IMR-90 (cell line): ENCODE data around the gene USP33. TPM values are rescaled to one million over a fixed set of nuclear protein-coding genes. Genes with fewer than 3 reads are reported as not detected.

Experiments used
- ATAC-seq: fragments of 200-7000 bp; cut with Tn5 transposase; 2 replicates; pipeline ENCODE4 v1.9.1; 2020; ENCODE audit warnings: low read depth, mild to moderate bottlenecking, moderate library complexity
- BruUV-seq: library from RNA; stranded (reverse); fragments of 400-500 nt; replicated peaks from 2 replicates; lab custom pipeline; 2021; lab: Mats Ljungman, UMichigan
- CTCF ChIA-PET: fragments of 300-600 bp; formaldehyde crosslinking; extraction: SDS; loops from one replicate; lab custom pipeline; 2021; ENCODE audit warnings: antibody characterized with exemption; lab: Yijun Ruan, JAX
- POLR2A ChIA-PET: fragments of 300-600 bp; sonication (Branson Sonifier 250); formaldehyde crosslinking; loops from one replicate; lab custom pipeline; 2022; ENCODE audit warnings: antibody characterized with exemption; ENCODE audit not compliant: unreplicated experiment; lab: Charles Lee
- DNase-seq: peaks from one replicate; pipeline ENCODE4 v3.0.0; 2013
- H2AFZ ChIP-seq: replicated peaks from 2 replicates; pipeline ENCODE3; 2013; ENCODE audit warnings: low read length, mild to moderate bottlenecking; ENCODE audit not compliant: poor library complexity
- H2AK5ac ChIP-seq: 2 replicates; pipeline ENCODE4 v1.6.1; 2013; ENCODE audit warnings: low read depth, low read length, inconsistent platforms
- H2AK9ac ChIP-seq: replicated peaks from 2 replicates; pipeline ENCODE3; 2013; ENCODE audit warnings: mild to moderate bottlenecking, low read depth, low read length, moderate library complexity; ENCODE audit not compliant: poor library complexity
- H2BK120ac ChIP-seq: 2 replicates; pipeline ENCODE4 v1.6.1; 2013; ENCODE audit warnings: low read depth, low read length, inconsistent platforms
- H2BK15ac ChIP-seq: 3 replicates; pipeline ENCODE4 v1.6.1; 2013; ENCODE audit warnings: low read depth, low read length, inconsistent platforms
- H2BK20ac ChIP-seq: 2 replicates; pipeline ENCODE4 v1.6.1; 2013; ENCODE audit warnings: low read depth, mild to moderate bottlenecking, inconsistent platforms, low read length, moderate library complexity
- H2BK5ac ChIP-seq: 2 replicates; pipeline ENCODE4 v1.6.1; 2013; ENCODE audit warnings: mild to moderate bottlenecking, low read depth, low read length, inconsistent platforms; ENCODE audit not compliant: poor library complexity, severe bottlenecking
- H3K14ac ChIP-seq: replicated peaks from 2 replicates; pipeline ENCODE4 v1.6.1; 2013; ENCODE audit warnings: low read depth, low read length, inconsistent platforms
- H3K18ac ChIP-seq: 2 replicates; pipeline ENCODE4 v1.6.1; 2013; ENCODE audit warnings: low read depth, low read length, control low read depth
- H3K23ac ChIP-seq: 2 replicates; pipeline ENCODE4 v1.6.1; 2013; ENCODE audit warnings: low read depth, low read length, inconsistent platforms
- H3K27ac ChIP-seq: 2 replicates; pipeline ENCODE4 v1.5.1; 2013; ENCODE audit warnings: mild to moderate bottlenecking, control low read depth, low read length; ENCODE audit not compliant: insufficient read depth
- H3K27me3 ChIP-seq: 2 replicates; pipeline ENCODE4 v1.6.1; 2013; ENCODE audit warnings: low read length; ENCODE audit not compliant: control insufficient read depth, insufficient read depth
- H3K36me3 ChIP-seq: 2 replicates; pipeline ENCODE4 v1.6.1; 2013; ENCODE audit warnings: low read length, mixed read lengths; ENCODE audit not compliant: control insufficient read depth, insufficient read depth
- H3K4ac ChIP-seq: 2 replicates; pipeline ENCODE4 v1.6.1; 2013; ENCODE audit warnings: low read depth, low read length, inconsistent platforms
- H3K4me1 ChIP-seq: 2 replicates; pipeline ENCODE4 v1.6.1; 2013; ENCODE audit warnings: low read length, mixed read lengths; ENCODE audit not compliant: control insufficient read depth, insufficient read depth
- H3K4me2 ChIP-seq: 2 replicates; pipeline ENCODE4 v1.6.1; 2013; ENCODE audit warnings: low read depth, mild to moderate bottlenecking, control low read depth, low read length, moderate library complexity
- H3K4me3 ChIP-seq: 2 replicates; pipeline ENCODE4 v1.5.1; 2013; ENCODE audit warnings: low read depth, mild to moderate bottlenecking, control low read depth, low read length, moderate library complexity; ENCODE audit not compliant: insufficient read depth
- H3K56ac ChIP-seq: 2 replicates; pipeline ENCODE4 v1.6.1; 2013; ENCODE audit warnings: low read length, inconsistent platforms; ENCODE audit not compliant: insufficient read depth; ENCODE audit errors: extremely low read depth
- H3K79me1 ChIP-seq, 2 experiments: 2 replicates each; pipeline ENCODE4 v1.6.1; 2013; ENCODE audit warnings: low read length in 2 of 2, inconsistent platforms in 1 of 2, low read depth in 1 of 2
- H3K9ac ChIP-seq: 2 replicates; pipeline ENCODE4 v1.6.1; 2013; ENCODE audit warnings: low read depth, low read length, control low read depth
- H3K9me1 ChIP-seq: 2 replicates; pipeline ENCODE4 v1.6.1; 2013; ENCODE audit warnings: low read length, inconsistent platforms; ENCODE audit not compliant: insufficient read depth
- H3K9me3 ChIP-seq: 2 replicates; pipeline ENCODE4 v1.6.1; 2013; ENCODE audit warnings: low read length; ENCODE audit not compliant: control insufficient read depth, insufficient read depth
- H4K20me1 ChIP-seq: 2 replicates; pipeline ENCODE4 v1.6.1; 2013; ENCODE audit warnings: low read length, inconsistent platforms; ENCODE audit not compliant: insufficient read depth
- H4K5ac ChIP-seq: 2 replicates; pipeline ENCODE4 v1.6.1; 2013; ENCODE audit warnings: mild to moderate bottlenecking, low read depth, low read length, control low read depth
- H4K8ac ChIP-seq, 2 experiments: 2 replicates each; pipeline ENCODE4 v1.6.1; 2013; ENCODE audit warnings: low read depth in 2 of 2, low read length in 2 of 2, control low read depth in 1 of 2, inconsistent platforms in 1 of 2
- H4K91ac ChIP-seq: 2 replicates; pipeline ENCODE4 v1.6.1; 2013; ENCODE audit warnings: low read depth, low read length, inconsistent platforms; ENCODE audit not compliant: insufficient read depth
- CHD1 ChIP-seq: IDR thresholded peaks from 2 replicates; pipeline ENCODE4 v1.6.1; 2012; ENCODE audit warnings: low read depth, low read length, improper control_type of control experiment
- FOS ChIP-seq: fragments of 150-350 bp; IDR thresholded peaks from 2 replicates; pipeline ENCODE4 v1.6.1; 2016; ENCODE audit warnings: low read depth, low read length
- MAZ ChIP-seq: IDR thresholded peaks from 2 replicates; pipeline ENCODE4 v1.6.1; 2012; ENCODE audit warnings: low read depth, mild to moderate bottlenecking, low read length, improper control_type of control experiment, moderate library complexity, borderline replicate concordance
- NFE2L2 ChIP-seq: fragments of 150-350 bp; IDR thresholded peaks from 2 replicates; pipeline ENCODE4 v1.6.1; 2016; ENCODE audit warnings: low read depth, mild to moderate bottlenecking, low read length
- POLR2A ChIP-seq: IDR thresholded peaks from 2 replicates; pipeline ENCODE4 v1.6.1; 2012; ENCODE audit warnings: mild to moderate bottlenecking, low read depth, low read length
- RAD21 ChIP-seq: IDR thresholded peaks from 2 replicates; pipeline ENCODE4 v1.6.1; 2012; ENCODE audit warnings: low read length, improper control_type of control experiment
- RCOR1 ChIP-seq: IDR thresholded peaks from 2 replicates; pipeline ENCODE4 v1.6.1; 2012; ENCODE audit warnings: mild to moderate bottlenecking, low read length, improper control_type of control experiment; ENCODE audit not compliant: insufficient replicate concordance
- RFX5 ChIP-seq: IDR thresholded peaks from 2 replicates; pipeline ENCODE4 v1.8.0; 2012; ENCODE audit warnings: low read depth, mild to moderate bottlenecking, low read length, moderate library complexity
- SMC3 ChIP-seq: fragments of 150-350 bp; IDR thresholded peaks from 2 replicates; pipeline ENCODE4 v1.6.1; 2016; ENCODE audit warnings: low read depth, mild to moderate bottlenecking, antibody characterized with exemption, low read length, moderate library complexity
- WGBS, 2 experiments: methylation state at CpG; one replicate each; pipeline versions ENCODE4 v1.1.5 to v1.1.7; 2013; ENCODE audit warnings: missing lambda C conversion rate in 2 of 2; ENCODE audit not compliant: insufficient read length in 1 of 2; ENCODE audit errors: extremely low coverage in 2 of 2; 5-methylcytosine and 5-hydroxymethylcytosine counted together
- dilution Hi-C: fragments of 300-500 bp; cut with HindIII; formaldehyde crosslinking; loops from one replicate; pipeline ENCODE4 v1.14.3; 2018; ENCODE audit warnings: low sequenced_read_pairs; ENCODE audit not compliant: unreplicated experiment
- in situ Hi-C: fragments of 300-500 bp; cut with MboI; formaldehyde crosslinking; loops from 3 replicates; pipeline ENCODE4 v1.14.3; 2019; ENCODE audit warnings: low sequenced_read_pairs, inconsistent platforms, mixed read lengths
- intact Hi-C: fragments of 100-400 bp; cut with micrococcal nuclease; formaldehyde crosslinking; loops from 2 replicates; pipeline ENCODE4 v1.10.0; 2022
- polyA plus RNA-seq, 3 experiments: library from polyadenylated mRNA; depleted of rRNA; stranded (reverse); fragments of >200 nt; gene quantifications; 2 replicates each; pipeline ENCODE4 v1.2.3, GENCODE V29; 2012; ENCODE audit warnings: low replicate concordance in 1 of 3
- total RNA-seq: library from RNA; depleted of rRNA; stranded (reverse); fragments of >200 nt; gene quantifications from 2 replicates; pipeline ENCODE4 v1.2.3, GENCODE V29; 2012
- TF ChIP-seq, protein P1 (sequence below): fragments of 150-350 bp; IDR thresholded peaks from 2 replicates; pipeline ENCODE4 v1.6.1; 2016; ENCODE audit warnings: low read depth, mild to moderate bottlenecking, low read length, moderate library complexity, borderline replicate concordance
- TF ChIP-seq, protein P2 (sequence below): fragments of 150-350 bp; IDR thresholded peaks from 2 replicates; pipeline ENCODE4 v1.6.1; 2017; ENCODE audit warnings: mild to moderate bottlenecking, antibody characterized with exemption, low read length, low read depth

Gene USP33
- total and polyA plus RNA-seq, 2 of the 4 experiments (the other 2 are of a cell fraction), result 33.7 to 64.5 TPM

DNA sequence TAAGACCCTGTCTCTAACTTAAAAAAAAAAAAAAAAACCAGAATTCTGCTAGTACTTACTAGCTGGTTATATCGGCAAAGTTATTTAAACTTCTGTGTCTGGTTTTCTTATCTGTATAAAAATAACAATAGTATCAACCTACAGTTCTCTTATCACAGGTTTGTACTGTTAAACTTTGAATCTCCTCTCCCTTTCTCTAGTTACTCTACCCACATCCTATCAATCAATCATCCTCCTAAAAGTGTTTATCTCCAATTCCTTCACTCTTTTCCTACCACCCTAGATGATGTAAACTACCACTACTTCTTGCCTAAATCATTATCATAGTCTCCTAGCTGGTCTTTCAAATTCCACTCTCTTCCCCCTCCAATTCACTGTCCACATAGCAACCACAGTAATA is 27.6 kb downstream of the USP33 start:
- no peak overlapping the region for H2BK120ac ChIP-seq
- no peak overlapping the region for H2BK15ac ChIP-seq
- no peak for ATAC-seq
- no peak overlapping the region for H3K9ac ChIP-seq
- intact Hi-C loops (no loop called here), in situ Hi-C loops (no loop called here), dilution Hi-C loops (no loop called here)
- H3K27me3 ChIP-seq, result no peaks in the 10 kb centered on the region
- WGBS, 2 experiments, result no CpG with 5 or more reads among the region's 1 CpG
- TF ChIP-seq, protein P1, sequence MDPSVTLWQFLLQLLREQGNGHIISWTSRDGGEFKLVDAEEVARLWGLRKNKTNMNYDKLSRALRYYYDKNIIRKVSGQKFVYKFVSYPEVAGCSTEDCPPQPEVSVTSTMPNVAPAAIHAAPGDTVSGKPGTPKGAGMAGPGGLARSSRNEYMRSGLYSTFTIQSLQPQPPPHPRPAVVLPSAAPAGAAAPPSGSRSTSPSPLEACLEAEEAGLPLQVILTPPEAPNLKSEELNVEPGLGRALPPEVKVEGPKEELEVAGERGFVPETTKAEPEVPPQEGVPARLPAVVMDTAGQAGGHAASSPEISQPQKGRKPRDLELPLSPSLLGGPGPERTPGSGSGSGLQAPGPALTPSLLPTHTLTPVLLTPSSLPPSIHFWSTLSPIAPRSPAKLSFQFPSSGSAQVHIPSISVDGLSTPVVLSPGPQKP, result no peak
- TF ChIP-seq NFE2L2 (no peak), FOS (no peak), POLR2A (no peak), RFX5 (no peak), SMC3 (no peak), RCOR1 (no peak), RAD21 (no peak), CHD1 (no peak), MAZ (no peak)
- TF ChIP-seq, protein P2, sequence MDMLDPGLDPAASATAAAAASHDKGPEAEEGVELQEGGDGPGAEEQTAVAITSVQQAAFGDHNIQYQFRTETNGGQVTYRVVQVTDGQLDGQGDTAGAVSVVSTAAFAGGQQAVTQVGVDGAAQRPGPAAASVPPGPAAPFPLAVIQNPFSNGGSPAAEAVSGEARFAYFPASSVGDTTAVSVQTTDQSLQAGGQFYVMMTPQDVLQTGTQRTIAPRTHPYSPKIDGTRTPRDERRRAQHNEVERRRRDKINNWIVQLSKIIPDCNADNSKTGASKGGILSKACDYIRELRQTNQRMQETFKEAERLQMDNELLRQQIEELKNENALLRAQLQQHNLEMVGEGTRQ, result no peak
- peaks cover 8 to 14% of the 10 kb centered on the region in 2 experiments for H3K79me1 ChIP-seq
- no peak overlapping the region for H3K4me2 ChIP-seq
- no peak overlapping the region for H2BK5ac ChIP-seq
- no peak overlapping the region for H3K14ac ChIP-seq
- no peaks in the 10 kb centered on the region for H3K4me1 ChIP-seq
- no peak overlapping the region for H3K4me3 ChIP-seq
- ChIA-PET CTCF (no interaction called here), POLR2A (no interaction called here)
- H3K27ac ChIP-seq, result no peak overlapping the region
- no peak overlapping the region for H2AFZ ChIP-seq
- no peak overlapping the region for H4K5ac ChIP-seq
- no peaks in the 10 kb centered on the region for H4K20me1 ChIP-seq
- no peak overlapping the region for H4K8ac ChIP-seq
- no peak overlapping the region for H3K18ac ChIP-seq
- H3K36me3 ChIP-seq, result peaks cover 18% of the 10 kb centered on the region
- H4K91ac ChIP-seq, result no peak overlapping the region
- no peaks in the 10 kb centered on the region for H3K9me1 ChIP-seq
- no peaks in the 10 kb centered on the region for H3K9me3 ChIP-seq
- H3K4ac ChIP-seq, result no peak overlapping the region
- H2AK5ac ChIP-seq, result no peak overlapping the region
- no peak for DNase-seq
- no peak overlapping the region for H3K56ac ChIP-seq
- no peak overlapping the region for H3K23ac ChIP-seq
- no peak overlapping the region for H2AK9ac ChIP-seq
- no TSS peak for BruUV-seq
- H2BK20ac ChIP-seq, result no peak overlapping the region
